NT2/D1 (cell line): ENCODE measurements around the gene MCCC1.

Source experiments
- DNase-seq: peaks from one replicate; pipeline ENCODE4 v3.0.0-alpha.2; 2011; ENCODE audit warnings: low read depth, low spot score
- H3K27me3 ChIP-seq: 2 replicates; pipeline ENCODE4 v1.6.0; 2011; ENCODE audit warnings: mild to moderate bottlenecking; ENCODE audit not compliant: insufficient read length, insufficient read depth
- H3K36me3 ChIP-seq: 2 replicates; pipeline ENCODE4 v1.6.1; 2011; ENCODE audit warnings: mild to moderate bottlenecking, low read length, mixed read lengths; ENCODE audit not compliant: insufficient read depth, insufficient read length
- H3K4me1 ChIP-seq: 2 replicates; pipeline ENCODE4 v1.5.1; 2011; ENCODE audit not compliant: insufficient read depth, insufficient read length
- H3K4me3 ChIP-seq: 2 replicates; pipeline ENCODE4 v1.5.1; 2011; ENCODE audit warnings: low read depth; ENCODE audit not compliant: insufficient read length
- H3K9ac ChIP-seq: 2 replicates; pipeline ENCODE4 v1.6.0; 2011; ENCODE audit warnings: low read depth; ENCODE audit not compliant: insufficient read length
- H3K9me3 ChIP-seq: 2 replicates; pipeline ENCODE4 v1.5.1; 2011; ENCODE audit warnings: mild to moderate bottlenecking, low read length; ENCODE audit not compliant: insufficient read depth
- SUZ12 ChIP-seq: IDR thresholded peaks from 2 replicates; pipeline ENCODE4 v1.6.1; 2011; ENCODE audit not compliant: insufficient read length, insufficient read depth; ENCODE audit errors: extremely low read depth
- YY1 ChIP-seq: IDR thresholded peaks from 2 replicates; pipeline ENCODE4 v1.6.1; 2011; ENCODE audit not compliant: insufficient read length, insufficient read depth
- ZNF274 ChIP-seq: IDR thresholded peaks from 2 replicates; pipeline ENCODE4 v1.6.1; 2011; ENCODE audit warnings: mild to moderate bottlenecking, low read depth, low read length

MCCC1 gene

GRCh38 chr3:183082355-183082915 is 16.9 kb downstream of the MCCC1 start:
- Histone ChIP-seq H3K9ac (no peak overlapping the region), H3K4me3 (no peak overlapping the region), H3K9me3 (peaks cover 42% of the 10 kb centered on the region), H3K4me1 (no peaks in the 10 kb centered on the region), H3K27me3 (no peaks in the 10 kb centered on the region), H3K36me3 (peaks cover 47% of the 10 kb centered on the region)
- no peak for DNase-seq
- TF ChIP-seq ZNF274 (no peak), YY1 (no peak), SUZ12 (no peak)

GRCh38 chr3:183081459-183082183 is 17.7 kb downstream of the MCCC1 start:
- Histone ChIP-seq H3K9ac (no peak overlapping the region), H3K27me3 (no peaks in the 10 kb centered on the region), H3K36me3 (peaks cover 43% of the 10 kb centered on the region), H3K4me1 (no peaks in the 10 kb centered on the region), H3K9me3 (peaks cover 46% of the 10 kb centered on the region), H3K4me3 (no peak overlapping the region)
- TF ChIP-seq SUZ12 (no peak), YY1 (no peak), ZNF274 (no peak)
- no peak for DNase-seq

GRCh38 chr3:183080628-183081027 is 18.7 kb downstream of the MCCC1 start:
- Histone ChIP-seq H3K36me3 (peaks cover 39% of the 10 kb centered on the region), H3K4me3 (no peak overlapping the region), H3K9me3 (peaks cover 55% of the 10 kb centered on the region), H3K9ac (no peak overlapping the region), H3K4me1 (no peaks in the 10 kb centered on the region), H3K27me3 (no peaks in the 10 kb centered on the region)
- no peak for DNase-seq
- TF ChIP-seq SUZ12 (no peak), ZNF274 (no peak), YY1 (no peak)

GRCh38 chr3:183074881-183075280 is 24.4 kb downstream of the MCCC1 start:
- Histone ChIP-seq H3K4me3 (no peak overlapping the region), H3K4me1 (no peaks in the 10 kb centered on the region), H3K9me3 (peaks cover 43% of the 10 kb centered on the region), H3K9ac (no peak overlapping the region), H3K36me3 (peaks cover 20% of the 10 kb centered on the region), H3K27me3 (no peaks in the 10 kb centered on the region)
- TF ChIP-seq ZNF274 (no peak), SUZ12 (no peak), YY1 (no peak)
- no peak for DNase-seq

GRCh38 chr3:183074261-183074660 is 25.0 kb downstream of the MCCC1 start:
- peaks cover 19% of the 10 kb centered on the region for H3K36me3 ChIP-seq
- H3K4me1 ChIP-seq, result no peaks in the 10 kb centered on the region
- H3K9ac ChIP-seq, result no peak overlapping the region
- TF ChIP-seq SUZ12 (no peak), ZNF274 (no peak), YY1 (no peak)
- DNase-seq, result no peak
- no peak overlapping the region for H3K4me3 ChIP-seq
- H3K9me3 ChIP-seq, result peaks cover 37% of the 10 kb centered on the region
- H3K27me3 ChIP-seq, result no peaks in the 10 kb centered on the region

GRCh38 chr3:183073839-183074238 is 25.5 kb downstream of the MCCC1 start:
- no peaks in the 10 kb centered on the region for H3K27me3 ChIP-seq
- H3K9me3 ChIP-seq, result peaks cover 33% of the 10 kb centered on the region
- DNase-seq, result no peak
- no peak overlapping the region for H3K9ac ChIP-seq
- no peaks in the 10 kb centered on the region for H3K4me1 ChIP-seq
- no peak for TF ChIP-seq YY1
- no peak overlapping the region for H3K4me3 ChIP-seq
- peaks cover 20% of the 10 kb centered on the region for H3K36me3 ChIP-seq

- Histone ChIP-seq H3K36me3 (peaks cover 20% of the 10 kb centered on the region), H3K4me1 (no peaks in the 10 kb centered on the region), H3K9me3 (peaks cover 25% of the 10 kb centered on the region), H3K9ac (no peak overlapping the region), H3K27me3 (no peaks in the 10 kb centered on the region), H3K4me3 (no peak overlapping the region)
- TF ChIP-seq SUZ12, result no peak
- TF ChIP-seq ZNF274, result no peak
- no peak for TF ChIP-seq YY1
- DNase-seq, result no peak
Measured at GRCh38 chr3:183070892-183071291, 28.4 kb downstream of the MCCC1 start.
